Medulla oblongata (tissue), 1 donor: Measurements from ENCODE around the gene CXCL12.

Source experiments
- DNase-seq: peaks from one replicate; pipeline ENCODE4 v3.0.0-alpha.2; 2015; ENCODE audit errors: extremely low spot score

Gene CXCL12

GRCh38 chr10:44385696-44386441 lies 972 bp upstream of the CXCL12 start:
- no peak for DNase-seq

- DNase-seq = no peak
These were observed 284 bp downstream of the CXCL12 start for GRCh38 chr10:44384601-44385025.

DNA sequence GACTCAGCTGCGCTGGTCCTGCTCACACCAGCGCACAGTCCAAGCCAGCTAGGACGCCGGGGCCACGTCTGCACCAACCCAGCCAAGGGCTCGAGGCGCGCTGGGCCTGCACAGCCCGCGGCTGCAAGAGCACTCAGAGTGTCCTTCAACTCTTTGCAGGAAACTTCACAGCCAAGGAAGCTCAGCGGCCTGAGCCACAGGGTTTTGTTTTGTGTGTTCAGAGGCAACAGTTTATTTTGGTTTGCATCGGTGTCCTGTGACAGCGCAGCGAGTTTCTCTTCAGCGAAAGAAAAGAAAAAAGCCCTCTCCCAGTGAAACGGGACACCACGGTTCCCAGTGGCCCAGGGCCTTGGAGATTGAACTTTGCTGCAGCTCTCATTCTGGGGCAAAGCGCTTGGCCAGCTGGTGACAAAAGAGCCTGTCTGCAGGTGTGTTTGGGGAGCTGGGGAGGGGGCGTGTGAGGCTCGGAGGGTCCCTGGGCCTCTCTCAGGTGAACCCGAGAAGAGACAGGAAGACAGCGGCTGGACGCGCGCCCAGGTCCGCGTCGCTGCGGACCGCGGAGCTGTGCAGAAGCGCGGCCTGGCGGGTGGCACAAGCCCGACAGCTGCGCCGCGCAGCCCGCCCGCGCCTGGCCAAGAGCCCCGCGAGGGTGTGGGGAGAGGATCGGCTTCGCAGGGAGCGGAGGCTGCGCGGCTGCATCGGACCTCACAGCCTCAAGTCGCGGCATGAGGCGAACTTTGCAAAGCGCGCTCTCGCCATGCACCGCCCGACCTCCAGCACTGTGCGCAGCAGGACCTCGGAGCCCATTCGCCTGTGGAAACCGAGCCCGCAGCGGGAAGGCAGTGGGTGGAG lies 922 bp downstream of the CXCL12 start:
- DNase-seq = no peak

GRCh38 chr10:44382981-44383748 lies 1.7 kb downstream of the CXCL12 start:
- DNase-seq = no peak

GRCh38 chr10:44382131-44382858 lies 2.6 kb downstream of the CXCL12 start:
- no peak for DNase-seq

GRCh38 chr10:44380829-44381600 lies 3.9 kb downstream of the CXCL12 start:
- DNase-seq = no peak

- no peak for DNase-seq
These were observed 5.0 kb downstream of the CXCL12 start for GRCh38 chr10:44379907-44380306.

- no peak for DNase-seq
These were observed 6.3 kb downstream of the CXCL12 start for GRCh38 chr10:44378626-44379025.

DNA sequence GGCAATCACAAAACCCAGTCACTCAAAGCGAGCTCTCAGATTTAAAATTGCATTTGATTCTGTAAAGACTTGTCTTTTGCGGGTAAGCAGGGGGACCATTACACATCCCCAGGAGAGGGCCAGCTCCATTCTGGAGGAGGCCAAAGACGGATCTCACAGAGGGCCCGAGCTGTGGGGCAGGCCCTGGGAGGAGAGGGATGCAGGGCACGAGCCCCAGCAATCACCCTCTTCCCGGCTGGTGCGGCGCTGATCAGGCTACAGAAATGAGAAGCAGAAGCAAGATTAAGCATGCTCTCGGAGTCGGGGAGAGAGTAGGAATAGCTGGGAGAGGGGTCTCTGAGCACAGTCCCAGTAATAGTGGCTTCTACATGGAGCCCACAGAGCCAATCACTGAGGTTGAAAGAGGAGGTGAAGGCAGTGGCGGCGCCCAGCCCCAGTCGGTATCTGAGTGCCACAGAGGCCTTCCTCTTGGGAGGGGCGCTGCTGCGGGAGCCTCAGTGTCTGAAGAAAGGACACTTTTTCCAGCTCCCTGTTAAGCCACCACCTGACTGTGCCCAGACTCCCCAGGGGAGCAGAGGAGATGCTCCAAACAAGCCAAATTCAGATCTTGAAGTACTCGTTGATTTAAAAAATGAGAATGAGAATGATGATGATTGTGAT lies 7.1 kb downstream of the CXCL12 start:
- DNase-seq = no peak

DNA sequence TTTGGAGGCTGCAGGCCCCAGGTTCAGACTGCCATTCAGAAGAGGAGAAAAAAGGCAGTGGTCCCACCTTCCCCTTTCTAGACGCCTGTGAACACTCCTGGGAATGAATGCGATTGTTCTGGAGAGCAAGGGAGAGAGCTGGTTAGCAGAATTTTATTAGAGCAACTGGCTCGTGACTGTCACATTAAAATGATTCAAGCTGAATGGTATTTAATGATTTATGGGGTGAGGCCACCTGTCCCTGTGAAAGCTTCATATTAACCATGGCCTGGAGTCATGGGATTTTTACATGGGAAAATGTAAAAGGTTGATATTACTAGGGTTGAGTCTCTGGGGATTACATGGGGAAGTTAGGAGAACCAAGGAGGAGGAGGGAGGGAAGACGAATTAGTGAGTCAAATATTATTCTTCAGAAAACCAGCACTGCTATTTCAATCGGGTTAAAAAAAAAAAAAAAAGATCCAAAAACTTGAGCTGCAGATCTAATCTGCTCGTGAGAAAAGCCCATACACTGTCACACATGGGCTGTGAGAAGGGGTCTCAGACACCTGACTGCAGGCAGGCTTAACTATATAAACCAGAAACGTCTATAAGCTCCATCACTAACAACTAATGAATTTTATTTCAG lies 8.3 kb downstream of the CXCL12 start:
- DNase-seq = no peak

DNA sequence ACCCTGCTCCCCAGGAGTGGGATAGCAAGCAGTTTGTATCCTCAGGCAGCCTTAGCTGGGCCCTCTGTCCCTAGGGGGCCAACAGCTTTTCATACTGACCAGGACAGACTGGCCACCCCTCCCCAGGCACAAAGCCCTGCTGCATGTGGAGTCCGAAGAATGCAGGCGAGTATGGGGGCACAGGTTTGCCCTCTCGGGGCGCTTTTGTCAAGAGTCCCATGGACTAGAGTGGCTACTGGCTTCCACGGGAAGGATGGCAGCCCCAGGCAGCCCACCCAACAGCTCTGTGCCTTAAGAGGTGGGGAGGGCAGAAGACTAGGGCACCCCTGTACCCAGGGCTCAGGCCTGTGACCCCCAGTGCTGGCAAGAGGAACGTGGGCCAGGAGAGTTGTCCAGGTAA lies 10.7 kb downstream of the CXCL12 start:
- no peak for DNase-seq

DNA sequence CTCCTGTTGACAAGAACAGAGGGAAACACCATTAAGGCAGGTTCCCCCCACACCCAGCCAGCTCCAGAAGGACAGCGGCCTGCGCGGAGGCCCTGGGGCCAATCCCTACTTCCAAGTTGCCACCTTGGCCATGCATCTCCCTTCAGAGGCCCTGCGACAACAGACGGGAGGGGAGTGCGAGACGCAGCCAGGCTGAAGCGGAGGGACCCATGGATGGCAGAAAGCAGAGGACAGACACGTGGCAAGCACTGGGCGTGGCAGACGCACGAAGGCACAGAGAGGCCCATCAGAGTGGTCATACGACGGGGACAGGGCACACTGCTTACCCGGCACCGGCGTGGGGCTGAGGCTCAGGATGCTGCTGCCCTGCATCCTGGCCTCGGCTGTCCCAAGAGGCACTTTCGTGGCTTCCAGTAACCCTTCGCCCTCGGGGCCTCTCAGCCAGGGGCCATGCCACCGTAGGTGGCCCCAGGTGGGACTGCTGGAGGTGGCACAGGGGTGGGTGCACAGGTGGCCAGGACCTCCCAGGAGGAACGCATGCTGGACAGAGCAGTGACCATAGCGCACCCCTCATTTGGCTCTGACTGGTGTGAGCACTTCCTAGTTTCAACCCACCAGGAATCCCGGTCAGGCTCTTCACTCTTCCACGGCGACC lies 11.4 kb downstream of the CXCL12 start:
- DNase-seq = no peak

DNA sequence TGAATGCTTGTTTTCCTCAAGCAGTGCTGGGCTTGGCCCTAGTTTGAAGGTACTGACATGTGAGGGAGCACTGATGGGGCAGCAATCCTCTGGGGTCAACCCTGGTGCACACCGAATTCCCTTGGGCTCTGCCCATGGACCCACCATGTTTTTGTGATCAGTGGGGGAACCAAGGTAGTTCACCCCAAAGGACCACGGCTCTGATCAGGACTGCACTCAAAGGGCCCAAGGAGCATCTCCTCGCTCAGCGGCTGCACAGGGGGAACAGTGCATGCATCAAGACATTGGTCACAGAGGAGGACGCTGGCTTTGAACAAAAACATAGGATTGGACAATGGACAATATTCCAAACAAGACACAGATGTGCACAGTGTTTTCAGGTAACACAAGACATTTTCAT lies 12.7 kb downstream of the CXCL12 start:
- DNase-seq = no peak

DNA sequence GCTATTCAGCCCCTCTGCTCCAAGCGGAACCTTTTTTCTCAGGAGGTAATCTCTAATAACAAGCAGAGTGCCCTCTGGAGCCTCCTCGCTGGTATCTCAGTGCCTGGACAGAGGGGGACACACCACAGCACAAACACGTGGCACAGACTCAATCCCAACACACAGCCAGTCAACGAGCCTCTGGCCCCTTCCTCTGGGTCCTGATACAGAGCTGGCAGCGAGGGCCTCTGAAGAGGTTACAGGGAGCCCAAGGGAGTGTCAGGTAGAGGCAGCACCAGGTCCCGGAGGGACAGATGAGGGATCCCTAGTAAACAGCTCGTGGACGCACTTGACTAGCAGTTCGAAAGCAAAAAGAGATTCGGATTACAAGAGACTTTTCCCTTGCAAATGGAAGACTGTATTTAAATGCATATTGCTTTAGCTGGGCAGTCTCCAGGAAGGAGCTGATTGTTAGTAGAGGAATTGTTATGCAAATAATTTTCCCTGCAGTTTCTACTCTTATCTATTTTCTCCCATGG lies 14.1 kb downstream of the CXCL12 start:
- no peak for DNase-seq

- no peak for DNase-seq
These were observed 15.0 kb downstream of the CXCL12 start for GRCh38 chr10:44369854-44370253.

GRCh38 chr10:44369296-44369695 lies 15.6 kb downstream of the CXCL12 start:
- no peak for DNase-seq

- no peak for DNase-seq
These were observed 16.3 kb downstream of the CXCL12 start for GRCh38 chr10:44368637-44369036.

DNA sequence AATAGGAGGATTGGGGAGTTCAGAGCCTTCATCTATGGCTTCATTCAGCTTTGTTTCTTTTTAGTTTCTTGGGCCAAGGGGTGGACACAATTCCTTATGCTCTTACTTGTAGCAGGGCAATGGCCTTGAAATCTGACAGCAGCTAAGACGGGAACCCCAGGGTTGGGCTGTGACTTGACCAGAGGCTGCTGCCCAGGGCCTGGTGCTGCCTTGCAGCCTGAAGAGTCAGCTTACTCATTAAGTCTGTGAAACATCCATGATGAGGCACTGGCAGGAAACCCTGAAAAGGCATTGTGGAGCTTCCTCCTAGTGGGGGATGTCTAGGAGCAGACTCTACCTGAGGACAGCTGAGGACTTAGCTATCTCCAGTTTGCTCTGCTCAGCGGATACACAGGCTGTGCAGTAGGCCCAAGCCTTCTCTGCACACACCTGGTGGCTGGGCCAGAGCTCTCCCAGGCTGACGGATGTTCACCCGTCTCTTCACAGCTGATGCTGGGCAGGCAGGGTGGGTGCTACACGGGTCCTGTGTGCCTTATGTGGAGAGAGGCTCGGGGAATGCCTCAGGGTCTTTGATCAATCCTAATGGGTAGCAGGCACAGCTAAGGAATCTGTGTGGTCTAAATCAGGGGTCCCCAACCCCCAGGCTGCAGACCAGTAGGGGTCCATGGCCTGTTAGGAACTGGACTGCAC lies 17.8 kb downstream of the CXCL12 start:
- no peak for DNase-seq
